Measurements from ENCODE around the gene SH3TC1. TPM values are rescaled to one million over a fixed set of nuclear protein-coding genes. Genes with fewer than 3 reads are reported as not detected.
A peak's percentile ranks its signal among the peaks of the same experiment; 100 is the strongest.

Gene SH3TC1
- total RNA-seq, 6 donors from 2014 or later: 34.1 to 193 (median 81.4) TPM

- DNase-seq (no peak), ATAC-seq (ENCODE audit: low FRiP score in 2 of 2) (no peak)
- WGBS, 2 donors: 100% methylated on average over 1 of the region's 1 CpG
- H3K27ac ChIP-seq: no peak overlapping the region
- no peaks in the 10 kb centered on the region for H3K27me3 ChIP-seq
- H3K4me3 ChIP-seq: no peak overlapping the region
- H3K4me1 ChIP-seq: peaks cover 0 to 4% (median 0%) of the 10 kb centered on the region in 4 donors
- TF ChIP-seq EP300 (IDR thresholded peaks at IDR 0.05): no peak
- peak in 3 of 6 experiments; percentile 25 to 49 (median 41) for TF ChIP-seq CTCF (IDR thresholded peaks at IDR 0.05)
- no peak for TF ChIP-seq POLR2A (IDR thresholded peaks at IDR 0.05)
- peaks cover 0 to 9% (median 7%) of the 10 kb centered on the region in 4 donors for H3K9me3 ChIP-seq
- H3K36me3 ChIP-seq: no peaks in the 10 kb centered on the region
Measured at GRCh38 chr4:8168232-8168631, 30.9 kb upstream of the SH3TC1 start.

- peaks cover 0 to 4% (median 0%) of the 10 kb centered on the region in 4 donors for H3K4me1 ChIP-seq
- H3K27ac ChIP-seq: no peak overlapping the region
- no peak for TF ChIP-seq CTCF (IDR thresholded peaks at IDR 0.05)
- no peak for TF ChIP-seq POLR2A (IDR thresholded peaks at IDR 0.05)
- no peak for TF ChIP-seq POLR2AphosphoS5 (IDR thresholded peaks at IDR 0.05)
- TF ChIP-seq EP300 (IDR thresholded peaks at IDR 0.05): no peak
- no peak overlapping the region for H3K4me3 ChIP-seq
- no peak for ATAC-seq (ENCODE audit: low FRiP score in 2 of 2)
- H3K9me3 ChIP-seq: peaks cover 0 to 9% (median 7%) of the 10 kb centered on the region in 4 donors
- no peaks in the 10 kb centered on the region for H3K36me3 ChIP-seq
- DNase-seq: no peak
- H3K27me3 ChIP-seq: no peaks in the 10 kb centered on the region
- WGBS, 2 donors: 85 to 86% methylated on average over 5 of the region's 5 CpGs
Measured at GRCh38 chr4:8168832-8169598, 30.1 kb upstream of the SH3TC1 start.

DNA sequence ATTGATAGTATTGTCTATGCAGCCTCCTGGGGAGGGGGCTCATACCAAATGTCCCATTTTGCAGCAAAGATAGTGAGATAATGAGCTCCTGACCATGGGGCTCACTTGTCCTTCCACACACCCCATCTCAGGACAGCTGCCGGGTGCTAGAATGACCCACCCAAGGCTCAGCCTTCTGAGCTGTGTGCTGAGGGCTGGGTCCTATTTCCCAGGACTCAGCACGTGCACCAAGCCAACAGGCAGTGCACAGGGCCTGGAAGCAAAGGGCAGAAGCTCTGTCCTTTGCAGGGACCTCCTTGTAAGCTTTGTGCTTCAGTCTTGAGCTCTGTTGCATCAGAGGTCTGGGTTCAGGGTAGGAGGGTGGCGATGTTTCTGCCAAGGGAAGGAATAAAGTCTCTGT lies 29.3 kb upstream of the SH3TC1 start:
- WGBS, 2 donors: 90 to 94% methylated on average over 2 to 3 of the region's 3 CpGs
- DNase-seq (no peak), ATAC-seq (ENCODE audit: low FRiP score in 2 of 2) (no peak)
- Histone ChIP-seq H3K27me3 (no peaks in the 10 kb centered on the region), H3K9me3 (peaks cover 0 to 9% (median 7%) of the 10 kb centered on the region in 4 donors), H3K27ac (no peak overlapping the region), H3K4me1 (peaks cover 0 to 4% (median 0%) of the 10 kb centered on the region in 4 donors), H3K4me3 (no peak overlapping the region), H3K36me3 (no peaks in the 10 kb centered on the region)
- no peak for TF ChIP-seq EP300 (IDR thresholded peaks at IDR 0.05)
- no peak for TF ChIP-seq CTCF (IDR thresholded peaks at IDR 0.05)
- no peak for TF ChIP-seq POLR2A (IDR thresholded peaks at IDR 0.05)
- no peak for TF ChIP-seq POLR2AphosphoS5 (IDR thresholded peaks at IDR 0.05)

DNA sequence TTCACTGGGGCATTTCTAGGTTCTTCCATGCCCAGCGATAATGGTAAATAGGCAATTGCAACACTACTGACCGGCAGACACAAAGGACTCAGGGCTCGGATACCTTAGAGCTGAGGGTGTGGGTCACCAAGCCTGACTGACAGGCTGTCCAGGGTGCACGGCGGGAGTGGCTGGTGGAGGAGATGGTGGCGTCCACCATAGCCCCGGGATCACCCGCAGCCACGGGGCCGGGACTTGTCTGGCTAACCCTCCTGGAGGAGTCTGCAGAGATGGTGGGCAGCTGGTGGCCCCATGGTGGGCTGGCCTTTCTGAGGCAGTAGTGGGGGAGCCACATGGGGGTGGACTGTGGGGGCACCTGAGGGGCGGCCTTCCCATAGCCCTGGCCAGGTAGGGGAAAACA lies 28.7 kb upstream of the SH3TC1 start:
- 95 to 96% methylated on average over 10 to 11 of the region's 11 CpGs for WGBS, 2 donors
- TF ChIP-seq CTCF (IDR thresholded peaks at IDR 0.05): no peak
- no peak for TF ChIP-seq EP300 (IDR thresholded peaks at IDR 0.05)
- TF ChIP-seq POLR2A (IDR thresholded peaks at IDR 0.05): no peak
- no peak for TF ChIP-seq POLR2AphosphoS5 (IDR thresholded peaks at IDR 0.05)
- DNase-seq: no peak
- H3K4me1 ChIP-seq: peaks cover 0 to 4% (median 0%) of the 10 kb centered on the region in 4 donors
- peaks cover 0 to 9% (median 7%) of the 10 kb centered on the region in 4 donors for H3K9me3 ChIP-seq
- no peak overlapping the region for H3K27ac ChIP-seq
- H3K36me3 ChIP-seq: no peaks in the 10 kb centered on the region
- H3K4me3 ChIP-seq: no peak overlapping the region
- ATAC-seq (ENCODE audit: low FRiP score in 2 of 2): no peak
- no peaks in the 10 kb centered on the region for H3K27me3 ChIP-seq

DNA sequence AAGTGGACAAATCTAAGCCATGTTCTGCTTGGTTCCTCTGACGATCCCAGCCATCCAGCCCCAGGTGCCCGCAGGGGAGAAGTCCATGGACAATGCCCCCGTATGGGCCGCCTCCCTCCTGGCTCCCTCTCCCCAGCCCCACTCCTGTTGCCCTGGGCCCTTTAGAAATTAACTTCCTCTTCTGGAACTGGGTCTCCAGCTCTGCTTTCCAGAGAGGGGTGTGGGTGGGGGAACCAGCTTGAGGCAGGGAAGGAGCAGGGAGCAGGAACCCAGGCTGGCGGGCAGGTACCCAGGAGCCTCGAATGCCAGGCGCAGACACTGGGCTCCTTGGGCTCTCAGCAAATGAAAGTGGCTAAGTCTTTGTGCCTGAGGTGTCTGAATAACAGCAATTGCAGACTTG lies 27.8 kb upstream of the SH3TC1 start:
- 76 to 95% methylated on average over 6 to 7 of the region's 7 CpGs for WGBS, 2 donors
- DNase-seq: no peak

More for the DNA sequence above, 27.8 kb upstream of the SH3TC1 start:
- no peak overlapping the region for H3K27ac ChIP-seq
- TF ChIP-seq POLR2A (IDR thresholded peaks at IDR 0.05): no peak
- no peak for TF ChIP-seq EP300 (IDR thresholded peaks at IDR 0.05)
- H3K36me3 ChIP-seq: no peaks in the 10 kb centered on the region
- no peaks in the 10 kb centered on the region for H3K27me3 ChIP-seq
- H3K4me3 ChIP-seq: no peak overlapping the region
- ATAC-seq (ENCODE audit: low FRiP score in 2 of 2): no peak
- H3K9me3 ChIP-seq: peaks cover 0 to 9% (median 7%) of the 10 kb centered on the region in 4 donors
- H3K4me1 ChIP-seq: peaks cover 0 to 4% (median 0%) of the 10 kb centered on the region in 4 donors
